H9 (cell line): ENCODE results near the gene ST6GALNAC5. TPM values are rescaled to one million over a fixed set of nuclear protein-coding genes. Genes with fewer than 3 reads are reported as not detected.
A peak's percentile ranks its signal among the peaks of the same experiment; 100 is the strongest.

ENCODE experiments used
- DNase-seq: peaks from one replicate; pipeline ENCODE4 v3.0.0-alpha.2; 2017
- H2AFZ ChIP-seq: one replicate; pipeline ENCODE4 v1.6.1; 2013; ENCODE audit warnings: mild to moderate bottlenecking, low read length, control low read depth, moderate library complexity
- H2AK5ac ChIP-seq: 2 replicates; pipeline ENCODE4 v1.6.1; 2013; ENCODE audit warnings: low read length, control low read depth, mixed read lengths; ENCODE audit not compliant: insufficient read length
- H2BK120ac ChIP-seq: one replicate; pipeline ENCODE4 v1.6.1; 2013; ENCODE audit warnings: low read depth, mild to moderate bottlenecking, low read length, control low read depth, inconsistent platforms; ENCODE audit not compliant: poor library complexity, severe bottlenecking
- H2BK12ac ChIP-seq: 2 replicates; pipeline ENCODE4 v1.6.1; 2013; ENCODE audit warnings: low read length, control low read depth, mixed read lengths, low read depth; ENCODE audit not compliant: insufficient read length
- H2BK15ac ChIP-seq: 2 replicates; pipeline ENCODE4 v1.6.1; 2013; ENCODE audit warnings: low read depth, low read length, control low read depth
- H2BK20ac ChIP-seq: one replicate; pipeline ENCODE4 v1.6.1; 2013; ENCODE audit warnings: low read depth, mild to moderate bottlenecking, low read length, control low read depth, inconsistent platforms; ENCODE audit not compliant: poor library complexity, severe bottlenecking
- H2BK5ac ChIP-seq: 2 replicates; pipeline ENCODE4 v1.6.1; 2013; ENCODE audit warnings: low read length, control low read depth, mixed read lengths; ENCODE audit not compliant: insufficient read length
- H3K14ac ChIP-seq: 2 replicates; pipeline ENCODE4 v1.6.1; 2013; ENCODE audit warnings: low read length, control low read depth; ENCODE audit not compliant: insufficient read depth
- H3K18ac ChIP-seq: 2 replicates; pipeline ENCODE4 v1.6.1; 2013; ENCODE audit warnings: low read depth, mild to moderate bottlenecking, mixed read lengths, low read length, control low read depth; ENCODE audit not compliant: insufficient read length
- H3K23ac ChIP-seq: 2 replicates; pipeline ENCODE4 v1.6.1; 2013; ENCODE audit warnings: low read length, control low read depth, mixed read lengths, low read depth; ENCODE audit not compliant: insufficient read length
- H3K23me2 ChIP-seq: 2 replicates; pipeline ENCODE4 v1.6.1; 2013; ENCODE audit warnings: low read depth, mild to moderate bottlenecking, mixed read lengths, low read length, control low read depth; ENCODE audit not compliant: insufficient read length, poor library complexity, severe bottlenecking
- H3K27ac ChIP-seq: 2 replicates; pipeline ENCODE4 v1.5.1; 2013; ENCODE audit warnings: low read length, control low read depth, mixed read lengths, low read depth; ENCODE audit not compliant: insufficient read length
- H3K27me3 ChIP-seq: 2 replicates; pipeline ENCODE4 v1.6.1; 2013; ENCODE audit warnings: low read length, control low read depth, inconsistent platforms; ENCODE audit not compliant: insufficient read depth
- H3K4ac ChIP-seq: 2 replicates; pipeline ENCODE4 v1.6.1; 2013; ENCODE audit warnings: low read depth, mild to moderate bottlenecking, control low read depth, inconsistent platforms, low read length, moderate library complexity
- H3K4me1 ChIP-seq: 2 replicates; pipeline ENCODE4 v1.6.1; 2013; ENCODE audit warnings: low read length, control low read depth, inconsistent platforms; ENCODE audit not compliant: insufficient read depth
- H3K4me2 ChIP-seq: 2 replicates; pipeline ENCODE4 v1.6.1; 2013; ENCODE audit warnings: low read length, control low read depth, mixed read lengths; ENCODE audit not compliant: insufficient read length, insufficient read depth
- H3K56ac ChIP-seq: 2 replicates; pipeline ENCODE4 v1.6.1; 2013; ENCODE audit warnings: low read depth, mild to moderate bottlenecking, mixed read lengths, low read length, control low read depth; ENCODE audit not compliant: insufficient read length
- H3K79me1 ChIP-seq: 2 replicates; pipeline ENCODE4 v1.6.1; 2013; ENCODE audit warnings: low read depth, mild to moderate bottlenecking, moderate library complexity, low read length, control low read depth, inconsistent platforms; ENCODE audit not compliant: insufficient read depth, poor library complexity, severe bottlenecking
- H3K79me2 ChIP-seq: 2 replicates; pipeline ENCODE4 v1.6.1; 2013; ENCODE audit warnings: low read length, control low read depth, inconsistent platforms; ENCODE audit not compliant: insufficient read depth
- H3K9ac ChIP-seq: 2 replicates; pipeline ENCODE4 v1.6.1; 2013; ENCODE audit warnings: low read length, control low read depth, mixed read lengths; ENCODE audit not compliant: insufficient read length; ENCODE audit errors: extremely low read depth
- H3K9me3 ChIP-seq: one replicate; pipeline ENCODE4 v1.6.1; 2013; ENCODE audit warnings: low read depth, low read length, inconsistent platforms; ENCODE audit not compliant: control insufficient read depth
- H3T11ph ChIP-seq: one replicate; pipeline ENCODE4 v1.6.1; 2013; ENCODE audit warnings: mild to moderate bottlenecking, low read length, control low read depth, inconsistent platforms
- H4K20me1 ChIP-seq: one replicate; pipeline ENCODE4 v1.6.1; 2013; ENCODE audit not compliant: control insufficient read depth, insufficient read length, insufficient read depth
- H4K5ac ChIP-seq: 2 replicates; pipeline ENCODE4 v1.6.1; 2013; ENCODE audit warnings: low read depth, mild to moderate bottlenecking, mixed read lengths, low read length, control low read depth; ENCODE audit not compliant: insufficient read length
- H4K8ac ChIP-seq: replicated peaks from 2 replicates; pipeline ENCODE4 v1.6.1; 2013; ENCODE audit warnings: low read length, control low read depth, mixed read lengths, low read depth; ENCODE audit not compliant: insufficient read length
- H4K91ac ChIP-seq: 2 replicates; pipeline ENCODE4 v1.6.1; 2013; ENCODE audit warnings: low read depth, mild to moderate bottlenecking, moderate library complexity, mixed read lengths, low read length, control low read depth; ENCODE audit not compliant: insufficient read length
- H3K27ac Mint-ChIP-seq, 3 experiments: 2 replicates in 2 of 3; 3 replicates in 1 of 3; pipeline ENCODE4 v1.8.0; 2020 to 2021; ENCODE audit warnings: mixed read lengths in 3 of 3, mild to moderate bottlenecking in 1 of 3, moderate library complexity in 1 of 3
- H3K27me3 Mint-ChIP-seq: 2 replicates; pipeline ENCODE4 v1.8.0; 2021; ENCODE audit warnings: low read depth, mild to moderate bottlenecking, moderate library complexity, mixed read lengths
- H3K36me3 Mint-ChIP-seq, 3 experiments: 2 replicates in 2 of 3; 3 replicates in 1 of 3; pipeline ENCODE4 v1.8.0; 2020 to 2021; ENCODE audit warnings: low read depth in 3 of 3, mixed read lengths in 3 of 3; ENCODE audit not compliant: insufficient read depth in 1 of 3
- H3K4me1 Mint-ChIP-seq, 2 experiments: 2 replicates each; pipeline ENCODE4 v1.8.0; 2020; ENCODE audit warnings: mixed read lengths in 2 of 2
- H3K4me3 Mint-ChIP-seq, 2 experiments: 2 replicates in 1 of 2; 3 replicates in 1 of 2; pipeline ENCODE4 v1.8.0; 2020 to 2021; ENCODE audit warnings: mild to moderate bottlenecking in 2 of 2, mixed read lengths in 2 of 2, moderate library complexity in 1 of 2
- H3K9me3 Mint-ChIP-seq, 2 experiments: 2 replicates in 1 of 2; 3 replicates in 1 of 2; pipeline ENCODE4 v1.8.0; 2020; ENCODE audit warnings: mild to moderate bottlenecking in 2 of 2, mixed read lengths in 2 of 2, moderate library complexity in 1 of 2
- CTCF ChIP-seq: fragments of 200-600 bp; sonication (generic); conservative IDR thresholded peaks from 3 replicates; pipeline ENCODE4 v1.8.0; 2021; ENCODE audit warnings: antibody characterized with exemption, mild to moderate bottlenecking
- WGBS: extraction: QIAGEN DNeasy Blood & Tissue Kit; methylation state at CpG from one replicate; pipeline ENCODE4 v1.1.7; 2013; ENCODE audit warnings: missing lambda C conversion rate, low lambda C conversion rate, mixed read lengths; ENCODE audit not compliant: insufficient read length; ENCODE audit errors: extremely low coverage; 5-methylcytosine and 5-hydroxymethylcytosine counted together
- total RNA-seq: library from RNA; stranded (reverse); gene quantifications from 2 replicates; pipeline ENCODE4 v1.2.1, GENCODE V29; 2021

The ST6GALNAC5 gene
- total RNA-seq, 1 experiment from 2014 or later = 3.3 TPM

- Histone ChIP-seq H4K91ac (no peak overlapping the region), H3K79me1 (no peaks in the 10 kb centered on the region), H2BK120ac (no peak overlapping the region), H4K20me1 (no peaks in the 10 kb centered on the region), H3K4ac (no peak overlapping the region), H2BK15ac (no peak overlapping the region), H4K8ac (no peak overlapping the region), H2BK5ac (no peak overlapping the region), H2BK12ac (no peak overlapping the region), H3K9ac (no peak overlapping the region), H2AFZ (no peak overlapping the region), H4K5ac (no peak overlapping the region), H3K14ac (no peak overlapping the region), H3K56ac (no peak overlapping the region), H2BK20ac (no peak overlapping the region), H3K4me1 (peaks cover 2% of the 10 kb centered on the region; the same call in 1 of the 2 replicates), H3K9me3 (no peaks in the 10 kb centered on the region), H3K27me3 (no peaks in the 10 kb centered on the region), H3T11ph (no peak overlapping the region), H3K23me2 (no peaks in the 10 kb centered on the region), H2AK5ac (no peak overlapping the region), H3K27ac (no peak overlapping the region), H3K79me2 (no peaks in the 10 kb centered on the region), H3K18ac (no peak overlapping the region), H3K4me2 (no peak overlapping the region), H3K23ac (no peak overlapping the region)
- no peak for DNase-seq
- Mint-ChIP-seq H3K9me3 (peaks cover 2 to 8% of the 10 kb centered on the region in 2 experiments; a peak in 3 of 5 replicates), H3K4me3 (no peak overlapping the region), H3K27me3 (no peaks in the 10 kb centered on the region), H3K36me3 (peaks cover 0 to 6% (median 0%) of the 10 kb centered on the region in 3 experiments; a peak in 5 of 7 replicates), H3K27ac (peak overlapping the region in 1 of 3 experiments; percentile 62; a peak in 1 of 7 replicates), H3K4me1 (peaks cover 27 to 32% of the 10 kb centered on the region in 2 experiments)
- WGBS = no CpG with 5 or more reads among the region's 4 CpGs
- no peak for TF ChIP-seq CTCF
Observed at GRCh38 chr1:76959556-76959955, 92.3 kb downstream of the ST6GALNAC5 start.
